Naive thymus-derived CD8-positive, alpha-beta T cell (primary cell): ENCODE measurements around the gene PTPRZ1. TPM values are rescaled to one million over a fixed set of nuclear protein-coding genes. Genes with fewer than 3 reads are reported as not detected.

ENCODE experiments used
- ATAC-seq, 2 donors: fragments of 150-1000 bp; cut with Tn5 transposase in 1 of 2; sonication (Bioruptor Pico), chemical (Tn5 transposase) in 1 of 2; 1 replicate in 1 of 2; 2 replicates in 1 of 2; pipeline ENCODE4 v1.10.0; 2021; ENCODE audit warnings: mild to moderate bottlenecking in 2 of 2, moderate library complexity in 2 of 2
- POLR2A ChIA-PET: fragments of 350-600 bp; sonication (Branson Sonifier 250); formaldehyde crosslinking; loops from one replicate; lab custom pipeline; 2021; ENCODE audit warnings: antibody characterized with exemption; lab: Charles Lee
- DNase-seq, 10 donors: peaks; one replicate each; pipeline versions ENCODE4 v3.0.0 to v3.0.0-alpha.2; 2020 to 2022
- H3K27ac Mint-ChIP-seq, 10 donors: one replicate each; pipeline ENCODE4 v1.8.0; 2020 to 2022; ENCODE audit warnings: mild to moderate bottlenecking in 10 of 10, mixed read lengths in 10 of 10, moderate library complexity in 4 of 10, inconsistent platforms in 1 of 10
- H3K27me3 Mint-ChIP-seq, 5 donors: one replicate each; pipeline ENCODE4 v1.8.0; 2021 to 2022; ENCODE audit warnings: mixed read lengths in 5 of 5
- H3K36me3 Mint-ChIP-seq, 3 donors: one replicate each; pipeline ENCODE4 v1.8.0; 2020 to 2022; ENCODE audit warnings: mixed read lengths in 3 of 3, mild to moderate bottlenecking in 2 of 3, inconsistent platforms in 1 of 3
- H3K4me1 Mint-ChIP-seq, 4 donors: one replicate each; pipeline ENCODE4 v1.8.0; 2021 to 2022; ENCODE audit warnings: mixed read lengths in 4 of 4
- H3K4me3 Mint-ChIP-seq, 10 donors: one replicate each; pipeline ENCODE4 v1.8.0; 2020 to 2022; ENCODE audit warnings: mild to moderate bottlenecking in 10 of 10, mixed read lengths in 10 of 10, moderate library complexity in 6 of 10, inconsistent platforms in 1 of 10
- H3K9me3 Mint-ChIP-seq, 9 donors: one replicate each; pipeline ENCODE4 v1.8.0; 2020 to 2022; ENCODE audit warnings: mixed read lengths in 9 of 9, mild to moderate bottlenecking in 3 of 9, inconsistent platforms in 1 of 9, moderate library complexity in 1 of 9
- polyA plus RNA-seq, 3 donors: library from polyadenylated mRNA; unstranded; fragments of 300-500 nt; fragmentation: Illumina TruSeq; gene quantifications; one replicate each; pipeline ENCODE4 v1.2.3, GENCODE V29; 2021
- total RNA-seq, 8 experiments: library from RNA in 2 of 8; stranded (reverse) in 2 of 8; gene quantifications; one replicate each; pipeline ENCODE4 v1.2.3 and lab custom pipeline; 2021 to 2026

Gene PTPRZ1
- total and polyA plus RNA-seq, 5 experiments from 2014 or later, result not detected

- Mint-ChIP-seq H3K9me3 (peaks cover 0 to 10% (median 1%) of the 10 kb centered on the region in 9 donors), H3K36me3 (no peaks in the 10 kb centered on the region), H3K27ac (no peak overlapping the region), H3K27me3 (no peaks in the 10 kb centered on the region), H3K4me3 (no peak overlapping the region), H3K4me1 (no peaks in the 10 kb centered on the region)
- no peak for ATAC-seq
- POLR2A ChIA-PET, result no interaction called here
- no peak for DNase-seq
Measured at GRCh38 chr7:121909716-121910345, 36.9 kb downstream of the PTPRZ1 start.

GRCh38 chr7:121913947-121914675 lies 41.1 kb downstream of the PTPRZ1 start:
- Mint-ChIP-seq H3K36me3 (peaks cover 0 to 2% (median 0%) of the 10 kb centered on the region in 3 donors), H3K27me3 (no peaks in the 10 kb centered on the region), H3K4me3 (no peak overlapping the region), H3K9me3 (peaks cover 0 to 10% (median 0%) of the 10 kb centered on the region in 9 donors), H3K4me1 (no peaks in the 10 kb centered on the region), H3K27ac (no peak overlapping the region)
- POLR2A ChIA-PET, result no interaction called here
- DNase-seq (no peak), ATAC-seq (no peak)

- ATAC-seq (no peak), DNase-seq (no peak)
- no peaks in the 10 kb centered on the region for H3K27me3 Mint-ChIP-seq
- no peak overlapping the region for H3K4me3 Mint-ChIP-seq
- no peak overlapping the region for H3K27ac Mint-ChIP-seq
- no peaks in the 10 kb centered on the region for H3K4me1 Mint-ChIP-seq
- H3K9me3 Mint-ChIP-seq, result peaks cover 0 to 10% (median 0%) of the 10 kb centered on the region in 9 donors
- H3K36me3 Mint-ChIP-seq, result peaks cover 0 to 2% (median 0%) of the 10 kb centered on the region in 3 donors
- POLR2A ChIA-PET, result no interaction called here
Measured at GRCh38 chr7:121914676-121915279, 41.8 kb downstream of the PTPRZ1 start.

GRCh38 chr7:121916211-121916610 lies 43.2 kb downstream of the PTPRZ1 start:
- Mint-ChIP-seq H3K27ac (no peak overlapping the region), H3K36me3 (peaks cover 0 to 2% (median 0%) of the 10 kb centered on the region in 3 donors)

GRCh38 chr7:121919986-121920385 lies 47.0 kb downstream of the PTPRZ1 start:
- POLR2A ChIA-PET, result no interaction called here
- no peak for ATAC-seq
- H3K9me3 Mint-ChIP-seq, result peaks cover 0 to 4% (median 0%) of the 10 kb centered on the region in 9 donors
- DNase-seq, result no peak
- H3K27ac Mint-ChIP-seq, result no peak overlapping the region
- peaks cover 0 to 2% (median 0%) of the 10 kb centered on the region in 3 donors for H3K36me3 Mint-ChIP-seq
- H3K4me1 Mint-ChIP-seq, result no peaks in the 10 kb centered on the region
- no peaks in the 10 kb centered on the region for H3K27me3 Mint-ChIP-seq
- H3K4me3 Mint-ChIP-seq, result no peak overlapping the region

More at GRCh38 chr7:121916211-121916610, 43.2 kb downstream of the PTPRZ1 start:
- H3K9me3 Mint-ChIP-seq, result peaks cover 0 to 10% (median 0%) of the 10 kb centered on the region in 9 donors
- ATAC-seq, result no peak
- no peaks in the 10 kb centered on the region for H3K27me3 Mint-ChIP-seq
- POLR2A ChIA-PET, result no interaction called here
- DNase-seq, result no peak
- H3K4me1 Mint-ChIP-seq, result no peaks in the 10 kb centered on the region
- no peak overlapping the region for H3K4me3 Mint-ChIP-seq

- no peak for DNase-seq
- no peak for ATAC-seq
- Mint-ChIP-seq H3K27ac (no peak overlapping the region), H3K4me1 (no peaks in the 10 kb centered on the region), H3K36me3 (no peaks in the 10 kb centered on the region), H3K27me3 (no peaks in the 10 kb centered on the region), H3K9me3 (peaks cover 0 to 3% (median 0%) of the 10 kb centered on the region in 9 donors), H3K4me3 (no peak overlapping the region)
- POLR2A ChIA-PET, result no interaction called here
Measured at GRCh38 chr7:121924269-121925186, 51.6 kb downstream of the PTPRZ1 start.

- POLR2A ChIA-PET, result no interaction called here
- Mint-ChIP-seq H3K27ac (no peak overlapping the region), H3K9me3 (peaks cover 0 to 9% (median 0%) of the 10 kb centered on the region in 9 donors), H3K27me3 (no peaks in the 10 kb centered on the region), H3K4me1 (no peaks in the 10 kb centered on the region), H3K4me3 (no peak overlapping the region), H3K36me3 (no peaks in the 10 kb centered on the region)
- ATAC-seq (no peak), DNase-seq (no peak)
Measured at GRCh38 chr7:121931149-121931902, 58.4 kb downstream of the PTPRZ1 start.

- no peak overlapping the region for H3K4me3 Mint-ChIP-seq
- DNase-seq (no peak), ATAC-seq (no peak)
- H3K27me3 Mint-ChIP-seq, result peaks cover 0 to 3% (median 0%) of the 10 kb centered on the region in 5 donors
- POLR2A ChIA-PET, result no interaction called here
- H3K27ac Mint-ChIP-seq, result no peak overlapping the region
- H3K9me3 Mint-ChIP-seq, result peaks cover 0 to 9% (median 0%) of the 10 kb centered on the region in 9 donors
- no peaks in the 10 kb centered on the region for H3K4me1 Mint-ChIP-seq
- no peaks in the 10 kb centered on the region for H3K36me3 Mint-ChIP-seq
Measured at GRCh38 chr7:121932768-121933167, 59.8 kb downstream of the PTPRZ1 start.

GRCh38 chr7:121936951-121937623 lies 64.1 kb downstream of the PTPRZ1 start:
- POLR2A ChIA-PET, result no interaction called here
- DNase-seq (no peak), ATAC-seq (no peak)
- Mint-ChIP-seq H3K9me3 (peaks cover 0 to 9% (median 0%) of the 10 kb centered on the region in 9 donors), H3K27me3 (peaks cover 0 to 3% (median 0%) of the 10 kb centered on the region in 5 donors), H3K4me3 (no peak overlapping the region), H3K36me3 (no peaks in the 10 kb centered on the region), H3K27ac (no peak overlapping the region), H3K4me1 (no peaks in the 10 kb centered on the region)

- ATAC-seq (no peak), DNase-seq (no peak)
- H3K27ac Mint-ChIP-seq, result no peak overlapping the region
- no peaks in the 10 kb centered on the region for H3K4me1 Mint-ChIP-seq
- H3K4me3 Mint-ChIP-seq, result no peak overlapping the region
- H3K27me3 Mint-ChIP-seq, result peaks cover 0 to 3% (median 0%) of the 10 kb centered on the region in 5 donors
- peaks cover 0 to 9% (median 0%) of the 10 kb centered on the region in 9 donors for H3K9me3 Mint-ChIP-seq
- no peaks in the 10 kb centered on the region for H3K36me3 Mint-ChIP-seq
- POLR2A ChIA-PET, result no interaction called here
Measured at GRCh38 chr7:121938429-121938996, 65.6 kb downstream of the PTPRZ1 start.

- Mint-ChIP-seq H3K9me3 (peaks cover 0 to 2% (median 0%) of the 10 kb centered on the region in 9 donors), H3K4me1 (no peaks in the 10 kb centered on the region), H3K36me3 (no peaks in the 10 kb centered on the region), H3K27me3 (peaks cover 0 to 3% (median 0%) of the 10 kb centered on the region in 5 donors), H3K4me3 (no peak overlapping the region), H3K27ac (no peak overlapping the region)
- no peak for DNase-seq
- ATAC-seq, result no peak
- POLR2A ChIA-PET, result no interaction called here
Measured at GRCh38 chr7:121940918-121941317, 68.0 kb downstream of the PTPRZ1 start.
